Measurements from ENCODE around the gene DOK7. TPM values are rescaled to one million over a fixed set of nuclear protein-coding genes. Genes with fewer than 3 reads are reported as not detected.

Gene DOK7
- total and polyA plus RNA-seq, 2 donors (not counting 3 experiments of a cell fraction or from before 2014, with no cell fraction given), result not detected

- Histone ChIP-seq H3K4me2 (ENCODE audit: insufficient read depth, low read length) (no peak overlapping the region), H3K9me1 (replicated peaks; ENCODE audit: control insufficient read depth, extremely low read depth, insufficient read depth, low read length) (no peaks in the 10 kb centered on the region), H3K9me3 (replicated peaks; ENCODE audit: control insufficient read depth, insufficient read depth, low read length) (no peaks in the 10 kb centered on the region), H3K9ac (replicated peaks; ENCODE audit: extremely low read depth, insufficient read depth, low read length) (no peak overlapping the region), H3K4me1 (ENCODE audit: control insufficient read depth, extremely low read depth, insufficient read depth, low read length) (no peaks in the 10 kb centered on the region), H3K27me3 (ENCODE audit: control insufficient read depth in 2 of 2, insufficient read depth in 2 of 2, low read length in 2 of 2) (no peaks in the 10 kb centered on the region), H4K20me1 (replicated peaks; ENCODE audit: control insufficient read depth, extremely low read depth, insufficient read depth, low read length) (no peaks in the 10 kb centered on the region), H3K4me3 (replicated peaks in 1 of 3; ENCODE audit: insufficient read depth in 1 of 3, low read depth in 1 of 3, low read length in 3 of 3) (no peak overlapping the region), H3K27ac (ENCODE audit: insufficient read depth, low read depth, low read length) (no peak overlapping the region), H2AFZ (ENCODE audit: low read depth, low read length) (no peak overlapping the region), H3K36me3 (ENCODE audit: control insufficient read depth in 2 of 2, extremely low read depth in 1 of 2, insufficient read depth in 2 of 2, low read length in 2 of 2) (peaks cover 0 to 38% of the 10 kb centered on the region in 2 experiments), H3K79me2 (ENCODE audit: control insufficient read depth, insufficient read depth, low read length) (no peaks in the 10 kb centered on the region)
- ChIA-PET CTCF (interaction anchor here (1.1 kb wide), 1 partner anchor 8 kb away, joined by 4 read pairs; no protein-coding TSS in a partner anchor), POLR2A (no interaction called here)
- FAIRE-seq, result no peak
- dilution Hi-C loops (cut with MboI; ENCODE audit: extremely low pct_ligation_motif_present, low sequenced_read_pairs), result no loop called here
- TF ChIP-seq JUN (IDR thresholded peaks at IDR 0.05; ENCODE audit: borderline replicate concordance, insufficient read depth, insufficient read length, low read depth) (no peak), CTCF (IDR thresholded peaks at IDR 0.05; ENCODE audit: extremely low read depth in 1 of 2, insufficient read depth in 1 of 2, low read depth in 1 of 2, low read length in 2 of 2) (no peak), MAX (IDR thresholded peaks at IDR 0.05; ENCODE audit: insufficient read depth, insufficient read length) (no peak), POLR2A (IDR thresholded peaks at IDR 0.05; ENCODE audit: low read depth, low read length) (no peak)
- DNase-seq (ENCODE audit: low read depth, low spot score), result no peak
- intact Hi-C loops (cut with micrococcal nuclease), result loop anchor here (10.0 kb wide), 1 partner anchor 176 kb away; the partner anchor contains the start of gene MSANTD1
- BruUV-seq (replicated peaks), result no TSS peak
These were observed 42.1 kb upstream of the DOK7 start for GRCh38 chr4:3420956-3421355.

GRCh38 chr4:3421470-3421869, 41.6 kb upstream of the DOK7 start:
- FAIRE-seq (no peak), DNase-seq (ENCODE audit: low read depth, low spot score) (no peak)
- no TSS peak for BruUV-seq (replicated peaks)
- Histone ChIP-seq H3K9ac (replicated peaks; ENCODE audit: extremely low read depth, insufficient read depth, low read length) (no peak overlapping the region), H4K20me1 (replicated peaks; ENCODE audit: control insufficient read depth, extremely low read depth, insufficient read depth, low read length) (no peaks in the 10 kb centered on the region), H3K9me1 (replicated peaks; ENCODE audit: control insufficient read depth, extremely low read depth, insufficient read depth, low read length) (no peaks in the 10 kb centered on the region), H3K9me3 (replicated peaks; ENCODE audit: control insufficient read depth, insufficient read depth, low read length) (no peaks in the 10 kb centered on the region), H3K4me3 (replicated peaks in 1 of 3; ENCODE audit: insufficient read depth in 1 of 3, low read depth in 1 of 3, low read length in 3 of 3) (no peak overlapping the region), H3K4me2 (ENCODE audit: insufficient read depth, low read length) (no peak overlapping the region), H2AFZ (ENCODE audit: low read depth, low read length) (no peak overlapping the region), H3K27ac (ENCODE audit: insufficient read depth, low read depth, low read length) (no peak overlapping the region), H3K4me1 (ENCODE audit: control insufficient read depth, extremely low read depth, insufficient read depth, low read length) (no peaks in the 10 kb centered on the region), H3K79me2 (ENCODE audit: control insufficient read depth, insufficient read depth, low read length) (no peaks in the 10 kb centered on the region), H3K27me3 (ENCODE audit: control insufficient read depth in 2 of 2, insufficient read depth in 2 of 2, low read length in 2 of 2) (no peaks in the 10 kb centered on the region), H3K36me3 (ENCODE audit: control insufficient read depth in 2 of 2, extremely low read depth in 1 of 2, insufficient read depth in 2 of 2, low read length in 2 of 2) (peaks cover 0 to 35% of the 10 kb centered on the region in 2 experiments)
- intact Hi-C loops (cut with micrococcal nuclease) (loop anchor here (10.0 kb wide), 1 partner anchor 177 kb away; the partner anchor contains the start of gene MSANTD1), dilution Hi-C loops (cut with MboI; ENCODE audit: extremely low pct_ligation_motif_present, low sequenced_read_pairs) (no loop called here)
- POLR2A ChIA-PET, result no interaction called here
- CTCF ChIA-PET, result interaction anchor here (1.1 kb wide), 1 partner anchor 8 kb away, joined by 4 read pairs; no protein-coding TSS in a partner anchor
- TF ChIP-seq POLR2A (IDR thresholded peaks at IDR 0.05; ENCODE audit: low read depth, low read length) (no peak), JUN (IDR thresholded peaks at IDR 0.05; ENCODE audit: borderline replicate concordance, insufficient read depth, insufficient read length, low read depth) (no peak), MYC (IDR thresholded peaks at IDR 0.05; ENCODE audit: low read depth, low read length) (no peak), POLR2AphosphoS5 (IDR thresholded peaks at IDR 0.05; ENCODE audit: insufficient read depth, low read depth, low read length) (no peak)

Data from endothelial cell of umbilical vein (primary cell).